ENCODE data around the gene TRIM2. TPM values are rescaled to one million over a fixed set of nuclear protein-coding genes. Genes with fewer than 3 reads are reported as not detected.

The TRIM2 gene
- total and polyA plus RNA-seq, 2 donors from 2014 or later = 23.3 to 122 TPM

DNA sequence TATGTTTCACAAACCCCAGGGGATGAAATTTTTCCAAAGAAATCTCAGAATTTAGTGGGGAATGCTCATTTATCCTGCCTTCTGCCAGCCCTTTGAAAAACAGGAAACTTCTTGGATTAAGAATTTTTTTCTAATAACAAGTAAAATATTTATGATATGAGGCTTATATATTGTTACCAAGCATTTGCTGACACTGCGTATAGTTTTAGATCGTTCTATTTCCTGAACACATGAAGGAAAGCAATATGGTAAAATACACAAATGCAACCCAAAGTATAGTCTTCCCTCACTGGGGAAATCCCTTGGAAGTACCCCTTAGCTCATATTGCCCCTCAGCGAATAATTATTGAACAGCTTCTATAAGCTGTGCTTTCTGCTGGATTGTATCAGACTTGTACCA lies 85.9 kb downstream of the TRIM2 start:
- TF ChIP-seq, protein P1, sequence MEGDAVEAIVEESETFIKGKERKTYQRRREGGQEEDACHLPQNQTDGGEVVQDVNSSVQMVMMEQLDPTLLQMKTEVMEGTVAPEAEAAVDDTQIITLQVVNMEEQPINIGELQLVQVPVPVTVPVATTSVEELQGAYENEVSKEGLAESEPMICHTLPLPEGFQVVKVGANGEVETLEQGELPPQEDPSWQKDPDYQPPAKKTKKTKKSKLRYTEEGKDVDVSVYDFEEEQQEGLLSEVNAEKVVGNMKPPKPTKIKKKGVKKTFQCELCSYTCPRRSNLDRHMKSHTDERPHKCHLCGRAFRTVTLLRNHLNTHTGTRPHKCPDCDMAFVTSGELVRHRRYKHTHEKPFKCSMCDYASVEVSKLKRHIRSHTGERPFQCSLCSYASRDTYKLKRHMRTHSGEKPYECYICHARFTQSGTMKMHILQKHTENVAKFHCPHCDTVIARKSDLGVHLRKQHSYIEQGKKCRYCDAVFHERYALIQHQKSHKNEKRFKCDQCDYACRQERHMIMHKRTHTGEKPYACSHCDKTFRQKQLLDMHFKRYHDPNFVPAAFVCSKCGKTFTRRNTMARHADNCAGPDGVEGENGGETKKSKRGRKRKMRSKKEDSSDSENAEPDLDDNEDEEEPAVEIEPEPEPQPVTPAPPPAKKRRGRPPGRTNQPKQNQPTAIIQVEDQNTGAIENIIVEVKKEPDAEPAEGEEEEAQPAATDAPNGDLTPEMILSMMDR (IDR thresholded peaks at IDR 0.05; ENCODE audit: borderline replicate concordance, extremely low read depth, insufficient read depth) = no peak
- DNase-seq (no peak), FAIRE-seq (no peak)

DNA sequence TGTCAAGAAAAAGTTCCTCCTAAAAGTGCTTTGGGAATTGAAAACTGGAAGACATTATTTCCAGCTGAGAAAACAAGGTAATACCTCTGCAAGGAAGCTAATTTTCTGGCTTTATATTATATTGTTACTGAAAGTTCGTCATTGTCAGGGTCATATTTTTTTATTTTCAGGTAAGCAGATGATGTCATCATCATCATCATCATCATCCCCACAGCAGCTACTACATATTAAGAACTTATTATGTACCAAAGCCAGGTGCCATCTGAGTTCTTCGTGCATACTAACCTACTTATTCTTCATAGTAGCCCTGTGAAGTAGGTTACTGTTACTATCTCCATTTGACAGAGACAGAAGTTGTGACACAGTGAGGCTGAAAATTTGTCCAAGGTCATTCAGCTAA lies 87.3 kb downstream of the TRIM2 start:
- no peak overlapping the region for H3K9ac ChIP-seq (ENCODE audit: low read length in 3 of 3)
- intact Hi-C loops (cut with DNase I) = no loop called here
- peaks cover 0 to 10% (median 4%) of the 10 kb centered on the region in 3 donors for H3K36me3 ChIP-seq (ENCODE audit: control insufficient read depth in 2 of 3, insufficient read depth in 3 of 3, low read length in 3 of 3)
- H3K27ac ChIP-seq (ENCODE audit: low read depth in 2 of 2, low read length in 2 of 2) = no peak overlapping the region
- H3K4me1 ChIP-seq (ENCODE audit: control insufficient read depth in 2 of 3, insufficient read depth in 2 of 3, low read depth in 1 of 3, low read length in 3 of 3) = peaks cover 1 to 14% (median 4%) of the 10 kb centered on the region in 3 donors
- DNase-seq = no peak
- TF ChIP-seq, protein P1 (IDR thresholded peaks at IDR 0.05; ENCODE audit: borderline replicate concordance, extremely low read depth, insufficient read depth) = no peak
- no peak overlapping the region for H3K4me3 ChIP-seq (ENCODE audit: low read length in 3 of 3)
- no peak for FAIRE-seq
- no peaks in the 10 kb centered on the region for H3K9me3 ChIP-seq (ENCODE audit: control insufficient read depth in 2 of 3, insufficient read depth in 1 of 3, low read length in 3 of 3)
- no peaks in the 10 kb centered on the region for H3K27me3 ChIP-seq (ENCODE audit: control insufficient read depth, insufficient read depth, low read length)

More for the DNA sequence above, 85.9 kb downstream of the TRIM2 start:
- no peak overlapping the region for H3K9ac ChIP-seq (ENCODE audit: low read length in 3 of 3)
- H3K4me1 ChIP-seq (ENCODE audit: control insufficient read depth in 2 of 3, insufficient read depth in 2 of 3, low read depth in 1 of 3, low read length in 3 of 3) = peaks cover 0 to 6% (median 0%) of the 10 kb centered on the region in 3 donors
- no peak overlapping the region for H3K4me3 ChIP-seq (ENCODE audit: low read length in 3 of 3)
- H3K27ac ChIP-seq (ENCODE audit: low read depth in 2 of 2, low read length in 2 of 2) = no peak overlapping the region
- intact Hi-C loops (cut with DNase I) = no loop called here
- H3K9me3 ChIP-seq (ENCODE audit: control insufficient read depth in 2 of 3, insufficient read depth in 1 of 3, low read length in 3 of 3) = no peaks in the 10 kb centered on the region
- H3K27me3 ChIP-seq (ENCODE audit: control insufficient read depth, insufficient read depth, low read length) = no peaks in the 10 kb centered on the region
- peaks cover 0 to 5% (median 0%) of the 10 kb centered on the region in 3 donors for H3K36me3 ChIP-seq (ENCODE audit: control insufficient read depth in 2 of 3, insufficient read depth in 3 of 3, low read length in 3 of 3)

DNA sequence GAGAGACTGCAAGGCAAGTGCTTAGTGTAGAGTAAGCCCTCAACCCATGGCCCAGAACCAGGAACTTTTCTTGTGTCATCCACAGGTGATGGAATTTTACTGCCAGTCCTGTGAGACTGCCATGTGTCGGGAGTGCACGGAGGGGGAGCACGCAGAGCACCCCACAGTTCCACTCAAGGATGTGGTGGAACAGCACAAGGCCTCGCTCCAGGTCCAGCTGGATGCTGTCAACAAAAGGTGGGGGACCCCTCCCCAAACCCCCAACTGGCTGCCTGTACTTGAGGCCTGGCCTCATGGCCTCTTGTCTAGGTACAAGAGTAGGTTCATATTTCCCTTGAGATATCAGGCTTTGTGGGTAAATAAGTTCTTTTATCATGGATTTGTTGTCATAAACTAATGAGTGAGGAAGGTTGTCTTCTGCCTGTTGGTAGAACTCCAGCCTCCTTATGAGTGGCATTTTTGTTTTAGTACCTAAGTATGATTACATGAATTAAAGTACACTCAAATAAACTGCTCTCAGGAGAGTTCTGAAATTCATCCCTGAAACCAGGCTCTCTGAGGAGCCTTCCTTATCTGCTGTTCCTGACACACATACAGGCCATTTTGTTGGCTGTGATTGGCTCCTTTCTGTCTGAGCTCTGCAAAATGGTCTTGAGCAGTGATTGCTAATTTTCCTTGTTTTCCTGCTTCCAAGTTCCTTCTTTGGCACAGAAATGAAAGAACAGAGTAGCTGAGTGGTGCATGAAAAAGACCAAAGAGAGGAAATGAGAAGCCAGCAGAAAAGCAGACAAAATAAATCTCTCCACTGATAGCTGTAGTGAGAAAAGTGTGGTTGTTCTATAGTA lies 88.9 kb downstream of the TRIM2 start:
- Histone ChIP-seq H3K27ac (ENCODE audit: low read depth in 2 of 2, low read length in 2 of 2) (no peak overlapping the region), H3K9ac (ENCODE audit: low read length in 3 of 3) (no peak overlapping the region), H3K36me3 (ENCODE audit: control insufficient read depth in 2 of 3, insufficient read depth in 3 of 3, low read length in 3 of 3) (peaks cover 0 to 10% (median 4%) of the 10 kb centered on the region in 3 donors), H3K4me3 (ENCODE audit: low read length in 3 of 3) (no peak overlapping the region), H3K9me3 (ENCODE audit: control insufficient read depth in 2 of 3, insufficient read depth in 1 of 3, low read length in 3 of 3) (no peaks in the 10 kb centered on the region), H3K4me1 (ENCODE audit: control insufficient read depth in 2 of 3, insufficient read depth in 2 of 3, low read depth in 1 of 3, low read length in 3 of 3) (peaks cover 3 to 14% (median 4%) of the 10 kb centered on the region in 3 donors), H3K27me3 (ENCODE audit: control insufficient read depth, insufficient read depth, low read length) (no peaks in the 10 kb centered on the region)
- TF ChIP-seq, protein P1 (IDR thresholded peaks at IDR 0.05; ENCODE audit: borderline replicate concordance, extremely low read depth, insufficient read depth) = no peak
- FAIRE-seq (no peak), DNase-seq (peak in 1 of 5 donors; percentile 39)
- intact Hi-C loops (cut with DNase I) = no loop called here

All from kidney (tissue), 14 donors.